ENCODE measurements around the gene MMP15.

DNA sequence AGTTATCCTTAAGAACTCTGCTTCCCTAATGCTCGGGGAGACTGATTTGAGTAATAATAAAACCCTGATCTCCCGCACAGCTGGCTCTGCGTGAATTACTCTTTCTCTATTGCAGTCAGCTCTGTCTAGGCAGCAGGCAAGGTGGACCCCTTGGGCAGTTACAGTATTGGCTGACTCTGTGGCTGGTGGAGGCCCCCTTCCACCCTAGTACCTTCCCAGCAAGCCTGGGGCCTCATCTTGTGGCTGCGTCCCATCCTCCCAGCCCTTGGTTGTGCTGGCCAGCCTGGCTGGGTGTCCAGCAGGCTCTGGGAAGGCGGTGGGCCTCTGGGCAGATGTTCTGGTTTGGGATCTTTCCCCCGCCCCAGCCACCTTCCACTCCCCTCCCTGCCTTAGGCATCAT lies 59.1 kb downstream of the MMP15 start:
- TF ChIP-seq POLR2A (IDR thresholded peaks at IDR 0.05; ENCODE audit: low read length) (no peak), GATA1 (IDR thresholded peaks at IDR 0.05; ENCODE audit: low read depth, low read length) (no peak)
